Measurements from ENCODE around the gene ZNF17.

ZNF17 gene

DNA sequence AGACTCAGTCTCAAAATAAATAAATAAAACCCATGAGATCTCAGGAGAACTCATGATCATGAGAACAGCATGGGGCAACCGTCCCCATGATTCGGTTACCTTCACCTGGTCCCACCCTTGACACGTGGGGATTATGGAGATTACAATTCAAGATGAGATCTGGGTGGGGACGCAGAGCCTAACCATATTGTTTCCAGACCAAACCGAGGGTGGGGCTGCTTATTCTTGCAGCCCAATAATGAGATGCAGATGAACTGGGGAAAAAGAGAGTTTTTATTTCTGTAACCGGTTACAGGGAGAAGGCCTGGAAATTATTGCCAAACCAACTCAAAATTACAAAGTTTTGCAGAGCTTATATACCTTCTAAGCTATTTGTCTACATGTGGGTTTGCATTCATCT is 34.8 kb upstream of the ZNF17 start:
- H3K4me3 ChIP-seq (ENCODE audit: low read length), result no peak overlapping the region
- no peak for DNase-seq (ENCODE audit: low read depth)
- TF ChIP-seq, protein P1, sequence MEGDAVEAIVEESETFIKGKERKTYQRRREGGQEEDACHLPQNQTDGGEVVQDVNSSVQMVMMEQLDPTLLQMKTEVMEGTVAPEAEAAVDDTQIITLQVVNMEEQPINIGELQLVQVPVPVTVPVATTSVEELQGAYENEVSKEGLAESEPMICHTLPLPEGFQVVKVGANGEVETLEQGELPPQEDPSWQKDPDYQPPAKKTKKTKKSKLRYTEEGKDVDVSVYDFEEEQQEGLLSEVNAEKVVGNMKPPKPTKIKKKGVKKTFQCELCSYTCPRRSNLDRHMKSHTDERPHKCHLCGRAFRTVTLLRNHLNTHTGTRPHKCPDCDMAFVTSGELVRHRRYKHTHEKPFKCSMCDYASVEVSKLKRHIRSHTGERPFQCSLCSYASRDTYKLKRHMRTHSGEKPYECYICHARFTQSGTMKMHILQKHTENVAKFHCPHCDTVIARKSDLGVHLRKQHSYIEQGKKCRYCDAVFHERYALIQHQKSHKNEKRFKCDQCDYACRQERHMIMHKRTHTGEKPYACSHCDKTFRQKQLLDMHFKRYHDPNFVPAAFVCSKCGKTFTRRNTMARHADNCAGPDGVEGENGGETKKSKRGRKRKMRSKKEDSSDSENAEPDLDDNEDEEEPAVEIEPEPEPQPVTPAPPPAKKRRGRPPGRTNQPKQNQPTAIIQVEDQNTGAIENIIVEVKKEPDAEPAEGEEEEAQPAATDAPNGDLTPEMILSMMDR (conservative IDR thresholded peaks at IDR 0.05; ENCODE audit: low read length), result no peak

DNA sequence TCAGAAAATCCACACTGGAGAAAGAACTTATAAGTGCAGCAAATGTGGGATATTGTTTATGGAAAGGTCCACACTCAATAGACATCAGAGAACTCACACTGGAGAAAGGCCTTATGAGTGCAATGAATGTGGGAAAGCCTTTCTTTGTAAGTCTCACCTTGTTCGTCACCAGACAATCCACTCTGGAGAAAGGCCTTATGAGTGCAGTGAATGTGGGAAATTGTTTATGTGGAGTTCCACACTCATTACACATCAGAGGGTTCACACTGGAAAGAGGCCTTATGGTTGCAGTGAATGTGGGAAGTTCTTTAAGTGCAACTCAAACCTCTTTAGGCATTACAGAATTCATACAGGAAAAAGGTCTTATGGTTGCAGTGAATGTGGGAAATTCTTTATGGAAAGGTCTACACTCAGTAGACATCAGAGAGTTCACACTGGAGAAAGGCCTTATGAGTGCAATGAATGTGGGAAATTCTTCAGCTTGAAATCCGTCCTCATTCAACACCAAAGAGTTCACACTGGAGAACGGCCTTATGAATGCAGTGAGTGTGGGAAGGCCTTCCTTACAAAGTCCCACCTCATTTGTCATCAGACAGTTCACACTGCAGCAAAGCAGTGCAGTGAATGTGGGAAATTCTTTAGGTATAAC is 33.3 kb upstream of the ZNF17 start:
- H3K4me3 ChIP-seq (ENCODE audit: low read length), result no peak overlapping the region
- TF ChIP-seq, protein P1 (conservative IDR thresholded peaks at IDR 0.05; ENCODE audit: low read length), result no peak
- no peak for DNase-seq (ENCODE audit: low read depth)

DNA sequence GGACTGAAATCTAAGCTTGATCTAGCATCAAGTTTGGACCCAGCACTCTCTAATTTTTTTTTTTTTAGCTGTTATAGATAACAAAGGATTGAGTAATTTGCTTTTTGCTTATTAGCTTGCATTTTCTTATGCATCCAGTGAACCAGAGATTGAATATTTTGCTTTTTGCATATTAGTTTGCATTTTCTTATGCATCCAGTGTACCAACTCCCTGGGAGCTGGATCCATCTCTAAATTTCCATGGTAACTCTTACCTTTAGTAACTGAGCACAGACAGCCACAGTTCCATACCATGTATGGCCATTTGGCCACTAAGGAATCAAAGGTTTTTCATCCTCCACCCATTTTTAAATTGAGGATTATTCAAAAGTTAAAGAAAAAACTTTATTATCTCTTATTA is 30.0 kb upstream of the ZNF17 start:
- no peak overlapping the region for H3K4me3 ChIP-seq (ENCODE audit: low read length)

DNA sequence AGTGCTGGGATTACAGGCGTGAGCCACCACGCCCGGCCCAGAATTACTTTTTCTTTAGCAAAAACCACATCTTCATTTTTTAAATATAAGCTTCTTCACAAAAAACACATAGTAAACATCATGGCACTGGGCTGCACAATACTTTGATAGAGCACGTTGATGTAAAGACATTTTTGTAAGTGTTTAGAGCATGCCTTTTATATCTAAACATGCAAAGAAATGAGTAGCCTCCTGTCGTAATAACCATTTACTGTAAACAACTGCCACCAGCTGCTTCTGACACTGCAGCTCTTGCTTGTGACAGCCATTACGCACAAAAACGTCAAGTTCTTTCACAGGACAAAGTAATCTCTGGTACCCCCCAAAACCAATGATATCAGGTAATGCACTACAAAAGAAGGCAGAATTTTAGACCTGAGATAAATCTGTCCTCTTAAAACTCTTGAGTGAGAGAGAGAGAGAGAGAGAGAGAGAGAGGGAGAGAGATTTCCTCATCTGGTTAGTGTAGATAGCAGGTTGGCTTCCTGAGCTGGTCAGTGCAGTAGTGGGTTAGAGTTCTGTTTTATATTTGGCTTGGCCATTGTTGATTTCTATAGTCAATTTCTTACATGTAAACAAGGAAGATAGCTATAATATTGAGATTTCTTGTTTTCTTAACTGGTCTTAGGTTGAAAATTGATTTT is 28.0 kb upstream of the ZNF17 start:
- no peak overlapping the region for H3K4me3 ChIP-seq (ENCODE audit: low read length)
- DNase-seq (ENCODE audit: low read depth), result no peak
- TF ChIP-seq, protein P1 (conservative IDR thresholded peaks at IDR 0.05; ENCODE audit: low read length), result no peak

More for the DNA sequence above, 30.0 kb upstream of the ZNF17 start:
- TF ChIP-seq, protein P1 (conservative IDR thresholded peaks at IDR 0.05; ENCODE audit: low read length), result no peak
- DNase-seq (ENCODE audit: low read depth), result no peak

DNA sequence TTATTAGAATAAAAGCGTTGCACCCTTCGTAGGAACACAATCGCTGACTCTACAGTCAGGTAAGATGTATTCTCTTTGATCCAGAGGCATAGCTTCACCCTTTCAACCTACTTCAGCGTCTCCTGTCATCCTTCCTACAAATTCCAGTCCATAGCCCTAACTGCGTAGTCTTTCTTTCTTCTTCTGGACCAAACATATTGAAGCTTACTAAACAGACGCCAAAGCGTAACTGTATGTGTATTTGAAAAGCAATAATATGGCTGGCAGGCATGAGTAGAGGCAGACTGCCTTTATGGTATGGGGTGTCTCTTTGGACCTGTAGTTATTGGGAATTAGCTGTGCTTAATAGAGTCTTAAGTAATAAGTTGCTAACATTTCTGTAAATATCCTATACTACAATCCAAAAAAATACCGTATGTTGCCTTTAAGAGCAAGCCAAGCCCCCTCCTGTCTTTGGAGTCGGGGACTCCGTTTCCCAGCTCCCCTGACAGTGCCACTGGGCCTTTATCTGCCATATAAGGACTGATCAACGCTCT is 21.7 kb upstream of the ZNF17 start:
- DNase-seq (ENCODE audit: low read depth), result no peak
- H3K4me3 ChIP-seq (ENCODE audit: low read length), result peak overlapping the region; percentile 95
- TF ChIP-seq, protein P1 (conservative IDR thresholded peaks at IDR 0.05; ENCODE audit: low read length), result no peak

DNA sequence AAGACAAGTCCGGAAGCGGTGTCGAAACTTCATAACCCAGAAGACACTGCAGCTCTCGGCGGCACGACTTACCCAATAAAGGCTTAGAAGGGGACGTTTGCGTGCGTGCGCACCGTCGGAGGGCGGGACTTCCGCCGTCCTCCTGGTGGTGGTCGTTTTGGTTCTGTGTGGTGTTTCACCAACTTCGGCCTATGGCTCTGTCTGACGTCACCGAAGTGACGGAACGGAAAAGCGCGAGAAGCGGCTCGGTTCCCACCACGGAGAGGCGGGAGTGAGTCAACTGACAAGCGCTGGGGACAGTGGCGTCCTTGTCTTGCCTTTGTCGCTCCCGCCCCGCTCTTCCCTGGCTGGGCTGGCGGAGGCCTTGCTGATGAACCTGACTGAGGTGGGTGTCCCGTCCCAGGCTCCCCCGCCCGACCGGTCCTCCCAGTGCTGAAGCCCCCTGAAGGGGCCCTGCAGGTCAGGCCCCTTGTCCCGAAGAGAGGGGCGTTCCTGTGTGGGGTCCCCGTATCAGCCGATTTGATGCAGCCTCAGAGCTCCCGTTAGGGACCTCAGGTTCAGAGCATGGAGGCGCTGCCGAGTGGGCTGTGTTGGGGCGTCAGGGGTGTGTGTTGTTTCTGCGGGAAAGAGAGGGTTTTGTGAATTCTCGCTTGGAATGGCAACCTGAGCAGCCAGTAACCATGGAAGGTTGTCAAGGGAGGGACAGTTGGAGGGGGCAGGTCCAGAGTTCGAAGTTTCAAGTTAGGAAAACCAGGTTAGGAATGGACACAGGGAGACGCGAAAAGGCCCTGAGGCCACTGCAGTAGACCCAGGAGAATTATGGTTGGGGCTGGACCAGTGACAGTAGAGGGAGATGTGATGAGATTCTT is 21.0 kb upstream of the ZNF17 start, which contains the start of gene ZNF548:
ZNF548 (plus strand) TSS at position 125 of the 869 bp plus-strand sequence; CDS start at position 371, 246 bp downstream.
- TF ChIP-seq, protein P1 (conservative IDR thresholded peaks at IDR 0.05; ENCODE audit: low read length), result peak; percentile 30
- peak within 1 kb of the TSS; percentile 95 for H3K4me3 ChIP-seq (ENCODE audit: low read length)
- DNase-seq (ENCODE audit: low read depth), result peak; percentile 99
